Neural crest cell (in vitro differentiated cells): ENCODE results near the gene ANKZF1. TPM values are rescaled to one million over a fixed set of nuclear protein-coding genes. Genes with fewer than 3 reads are reported as not detected.

ENCODE experiments used
- DNase-seq: peaks from one replicate; pipeline ENCODE4 v3.0.0; 2021; ENCODE audit warnings: low read depth, mixed read lengths, low spot score
- H3K27ac Mint-ChIP-seq: one replicate; pipeline ENCODE4 v1.8.0; 2021; ENCODE audit warnings: mild to moderate bottlenecking, mixed read lengths; ENCODE audit not compliant: unreplicated experiment
- H3K27me3 Mint-ChIP-seq: 2 replicates; pipeline ENCODE4 v1.8.0; 2021; ENCODE audit warnings: low read depth, mild to moderate bottlenecking, mixed read lengths
- H3K36me3 Mint-ChIP-seq: 2 replicates; pipeline ENCODE4 v1.8.0; 2021; ENCODE audit warnings: low read depth, mild to moderate bottlenecking, mixed read lengths
- H3K4me1 Mint-ChIP-seq: 2 replicates; pipeline ENCODE4 v1.8.0; 2021; ENCODE audit warnings: mixed read lengths
- H3K4me3 Mint-ChIP-seq: one replicate; pipeline ENCODE4 v1.8.0; 2021; ENCODE audit warnings: mild to moderate bottlenecking, mixed read lengths
- H3K9me3 Mint-ChIP-seq: 2 replicates; pipeline ENCODE4 v1.8.0; 2021; ENCODE audit warnings: mixed read lengths
- CTCF ChIP-seq: fragments of 200-600 bp; sonication (generic); conservative IDR thresholded peaks from 2 replicates; pipeline ENCODE4 v1.5.0; 2021; ENCODE audit warnings: antibody characterized with exemption, mild to moderate bottlenecking
- total RNA-seq: library from RNA; stranded (reverse); gene quantifications from 2 replicates; pipeline ENCODE4 v1.2.1, GENCODE V29; 2021

The ANKZF1 gene
- total RNA-seq, 1 donor from 2014 or later: 36.4 TPM

GRCh38 chr2:219244789-219245147 is 15.2 kb downstream of the ANKZF1 start:
- peaks cover 6% of the 10 kb centered on the region for H3K27me3 Mint-ChIP-seq
- no peaks in the 10 kb centered on the region for H3K36me3 Mint-ChIP-seq
- peak overlapping the region; percentile 96 for H3K27ac Mint-ChIP-seq
- peak overlapping the region; percentile 94 for H3K4me3 Mint-ChIP-seq
- H3K9me3 Mint-ChIP-seq: no peaks in the 10 kb centered on the region
- no peak for TF ChIP-seq CTCF
- peaks cover 10% of the 10 kb centered on the region for H3K4me1 Mint-ChIP-seq
- DNase-seq: no peak

GRCh38 chr2:219245148-219245898 is 15.7 kb downstream of the ANKZF1 start, which contains the start of the genes GLB1L and STK16:
Gene GLB1L (minus strand): TSS chr2:219245444. CDS start chr2:219243573, 1,871 bp downstream.
Gene STK16 (plus strand): TSS chr2:219245479. CDS start chr2:219246000, 521 bp downstream.
- Mint-ChIP-seq H3K36me3 (no peaks in the 10 kb centered on the region), H3K4me3 (peak within 1 kb of the TSS; percentile 94), H3K4me1 (peaks cover 10% of the 10 kb centered on the region), H3K27ac (peak within 1 kb of the TSS; percentile 96), H3K9me3 (no peaks in the 10 kb centered on the region), H3K27me3 (peaks cover 11% of the 10 kb centered on the region)
- peak; percentile 91 for DNase-seq
- TF ChIP-seq CTCF: no peak

GRCh38 chr2:219245899-219246230 is 16.3 kb downstream of the ANKZF1 start:
- H3K4me1 Mint-ChIP-seq: peaks cover 10% of the 10 kb centered on the region
- TF ChIP-seq CTCF: no peak
- H3K27ac Mint-ChIP-seq: peak overlapping the region; percentile 96
- DNase-seq: no peak
- peak overlapping the region; percentile 94 for H3K4me3 Mint-ChIP-seq
- no peaks in the 10 kb centered on the region for H3K9me3 Mint-ChIP-seq
- H3K27me3 Mint-ChIP-seq: peaks cover 16% of the 10 kb centered on the region
- H3K36me3 Mint-ChIP-seq: no peaks in the 10 kb centered on the region

GRCh38 chr2:219246559-219246958 is 17.0 kb downstream of the ANKZF1 start:
- Mint-ChIP-seq H3K4me3 (peak overlapping the region; percentile 94), H3K9me3 (no peaks in the 10 kb centered on the region), H3K27me3 (peaks cover 23% of the 10 kb centered on the region), H3K4me1 (peaks cover 10% of the 10 kb centered on the region), H3K36me3 (no peaks in the 10 kb centered on the region), H3K27ac (no peak overlapping the region)
- no peak for TF ChIP-seq CTCF
- no peak for DNase-seq

DNA sequence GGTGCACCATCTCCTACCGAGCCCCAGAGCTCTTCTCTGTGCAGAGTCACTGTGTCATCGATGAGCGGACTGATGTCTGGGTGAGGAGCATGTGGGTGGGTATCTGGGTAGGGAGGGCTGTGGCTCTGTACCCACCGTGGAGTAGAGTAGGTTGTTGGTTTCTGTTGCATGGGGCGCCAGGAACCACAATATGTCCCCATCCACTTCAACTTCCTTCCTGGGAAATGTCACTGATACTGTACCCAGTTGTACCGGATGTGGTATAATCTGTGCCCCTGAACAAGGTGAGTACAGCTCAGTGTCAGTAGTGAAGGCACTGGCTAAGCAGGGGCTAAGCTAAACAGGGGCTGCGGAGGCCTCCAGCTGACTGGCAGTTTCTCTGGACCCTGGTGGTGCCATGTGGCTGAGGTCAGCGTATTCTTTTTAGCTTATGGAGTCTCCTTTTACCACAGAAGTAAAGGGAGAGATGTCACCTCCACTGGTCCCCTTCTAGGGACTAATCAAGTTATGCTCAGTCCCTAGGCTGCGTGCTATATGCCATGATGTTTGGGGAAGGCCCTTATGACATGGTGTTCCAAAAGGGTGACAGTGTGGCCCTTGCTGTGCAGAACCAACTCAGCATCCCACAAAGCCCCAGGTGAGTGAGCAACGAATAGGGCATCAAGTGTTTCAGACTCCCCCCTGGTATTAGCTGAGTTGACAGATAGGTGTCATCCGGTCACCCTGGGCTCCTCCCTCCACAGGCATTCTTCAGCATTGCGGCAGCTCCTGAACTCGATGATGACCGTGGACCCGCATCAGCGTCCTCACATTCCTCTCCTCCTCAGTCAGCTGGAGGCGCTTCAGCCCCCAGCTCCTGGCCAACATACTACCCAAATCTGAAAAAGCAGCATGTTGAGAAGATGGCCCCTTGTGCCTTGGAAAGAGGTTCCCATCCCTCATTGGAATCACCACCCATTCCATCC is 18.4 kb downstream of the ANKZF1 start:
- no peak overlapping the region for H3K27ac Mint-ChIP-seq
- no peaks in the 10 kb centered on the region for H3K9me3 Mint-ChIP-seq
- peak overlapping the region; percentile 47 for H3K4me3 Mint-ChIP-seq
- H3K4me1 Mint-ChIP-seq: peaks cover 10% of the 10 kb centered on the region
- no peaks in the 10 kb centered on the region for H3K36me3 Mint-ChIP-seq
- TF ChIP-seq CTCF: no peak
- no peak for DNase-seq
- H3K27me3 Mint-ChIP-seq: peaks cover 37% of the 10 kb centered on the region
